NCI-H2107 (cell line): Measurements from ENCODE around the gene ARF4.

Experiments used
- DNase-seq: peaks from one replicate; lab custom pipeline; 2025; lab: John Stamatoyannopoulos, UW

The ARF4 gene

GRCh38 chr3:57577801-57578200 is 19.3 kb downstream of the ARF4 start:
- no peak for DNase-seq

DNA sequence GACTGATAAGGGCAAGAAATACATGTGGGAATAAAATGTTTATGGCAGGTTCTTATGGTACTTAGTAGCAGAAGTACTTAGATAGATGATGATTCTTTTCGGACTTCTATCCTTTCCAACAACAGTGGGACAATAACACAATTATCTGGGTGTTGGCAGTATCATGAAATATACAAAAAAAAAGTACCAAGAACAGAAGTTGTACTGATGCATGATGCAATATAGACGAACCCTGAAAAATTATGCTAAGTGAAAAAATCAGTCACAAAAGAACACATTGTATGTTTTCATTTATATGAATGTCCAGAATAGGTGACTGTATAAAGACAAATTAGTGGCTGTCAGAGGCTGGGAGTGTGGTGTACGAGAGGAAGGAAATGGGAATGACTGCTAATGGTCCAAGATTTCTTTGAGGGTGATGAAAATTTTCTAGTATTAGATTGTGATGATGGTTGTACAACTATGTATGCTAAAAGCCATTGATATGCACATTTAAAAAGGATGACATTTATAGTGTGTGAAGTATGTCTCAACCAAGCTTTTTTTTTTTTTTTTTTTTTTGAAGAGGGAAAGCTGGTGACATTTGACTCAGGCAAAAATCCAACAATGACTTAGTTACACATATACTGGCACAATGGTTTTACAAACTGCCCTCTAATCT is 21.0 kb downstream of the ARF4 start:
- no peak for DNase-seq

GRCh38 chr3:57572096-57572495 is 25.0 kb downstream of the ARF4 start:
- DNase-seq = no peak

DNA sequence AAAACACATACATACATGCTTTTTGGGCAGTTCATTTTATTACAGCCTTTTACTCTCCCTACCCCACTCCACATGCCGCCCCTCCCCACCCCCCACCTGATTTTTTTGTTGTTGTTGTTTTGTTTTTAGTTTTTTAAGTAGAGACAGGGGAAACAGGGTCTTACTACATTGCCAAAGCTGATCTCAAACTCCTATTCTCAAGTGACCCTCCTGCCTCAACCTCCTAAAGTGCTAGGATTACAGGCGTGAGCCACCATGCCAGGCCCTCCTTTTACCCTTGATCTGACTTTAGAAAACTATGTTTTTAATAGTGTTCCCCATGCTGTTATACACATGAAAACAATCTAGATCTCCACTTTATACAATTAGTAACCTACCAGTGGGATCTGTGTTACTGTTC is 26.3 kb downstream of the ARF4 start:
- no peak for DNase-seq

- DNase-seq = no peak
Observed at GRCh38 chr3:57569859-57570450, 27.2 kb downstream of the ARF4 start.

- no peak for DNase-seq
Observed at GRCh38 chr3:57559526-57559925, 37.6 kb downstream of the ARF4 start.

DNA sequence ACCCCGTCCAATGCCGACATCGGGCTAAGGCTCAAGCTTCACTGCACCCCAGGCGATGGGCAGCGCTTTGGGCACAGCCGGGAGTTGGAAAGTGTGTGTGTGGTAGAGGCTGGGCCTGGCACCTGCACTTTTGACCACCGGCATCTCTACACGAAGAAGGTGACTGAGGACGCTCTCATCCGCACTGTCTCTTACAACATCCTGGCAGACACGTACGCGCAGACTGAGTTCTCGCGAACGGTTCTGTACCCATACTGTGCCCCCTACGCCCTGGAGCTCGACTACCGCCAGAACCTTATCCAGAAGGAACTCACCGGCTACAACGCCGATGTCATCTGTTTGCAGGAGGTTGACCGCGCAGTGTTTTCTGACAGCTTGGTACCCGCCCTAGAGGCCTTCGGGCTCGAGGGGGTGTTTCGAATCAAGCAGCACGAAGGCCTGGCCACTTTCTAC is 40.0 kb downstream of the ARF4 start:
- no peak for DNase-seq

- DNase-seq = no peak
Observed at GRCh38 chr3:57556459-57557084, 40.6 kb downstream of the ARF4 start.

GRCh38 chr3:57555738-57556458 is 41.2 kb downstream of the ARF4 start, which contains the start of gene PDE12:
Gene PDE12 (plus strand): TSS chr3:57556274. CDS start chr3:57556380, 106 bp downstream.
- peak; percentile 31 for DNase-seq

- no peak for DNase-seq
Observed at GRCh38 chr3:57555306-57555705, 41.8 kb downstream of the ARF4 start.

DNA sequence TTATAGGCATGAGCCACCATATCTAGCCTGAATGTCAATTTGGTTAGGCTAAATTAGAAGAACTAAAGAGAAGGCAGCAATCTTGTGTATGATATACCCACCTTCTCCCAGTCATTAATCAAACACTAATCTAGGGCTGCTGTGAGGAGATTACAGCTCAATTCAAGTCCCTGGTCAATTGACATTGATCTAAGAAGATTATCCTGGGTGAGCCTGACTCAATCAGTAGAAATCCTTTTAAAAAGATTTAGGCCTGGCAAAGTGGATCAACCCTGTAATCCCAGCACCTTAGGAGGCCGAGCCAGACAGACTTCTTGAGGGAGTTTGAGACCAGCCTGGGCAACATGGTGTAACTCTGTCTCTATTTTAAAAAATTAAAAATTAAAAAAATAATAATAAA is 50.5 kb downstream of the ARF4 start:
- no peak for DNase-seq

DNA sequence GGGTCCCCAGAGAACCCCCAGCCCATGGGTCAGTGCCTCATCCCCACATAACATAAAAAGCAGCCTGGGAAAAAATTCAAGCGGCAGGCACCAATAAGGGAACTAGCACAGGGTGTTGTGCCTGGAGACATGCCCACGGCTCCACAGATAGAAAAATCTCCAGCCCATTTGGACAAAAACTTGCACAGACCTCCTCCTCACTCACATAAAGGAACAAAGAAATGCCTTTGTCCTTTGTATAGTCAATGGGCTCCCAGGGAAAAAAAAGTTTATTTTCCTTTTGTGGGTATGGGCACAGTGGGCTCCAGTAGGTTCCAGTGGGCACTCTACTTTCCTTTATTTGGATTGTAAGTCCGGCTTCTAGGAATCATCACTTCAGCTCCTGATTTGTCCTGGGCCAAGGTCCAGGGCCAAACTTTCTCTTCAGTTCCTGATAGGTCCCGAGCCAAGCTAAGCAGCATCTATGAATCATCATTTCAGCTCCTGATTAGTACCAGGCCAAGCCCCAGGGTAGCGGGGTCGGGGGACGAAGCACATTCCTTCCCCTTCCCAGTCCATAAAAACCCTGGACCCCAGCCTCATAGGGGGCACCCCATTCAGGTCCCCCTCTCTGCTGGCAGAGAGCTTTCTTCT is 51.4 kb downstream of the ARF4 start:
- no peak for DNase-seq

DNA sequence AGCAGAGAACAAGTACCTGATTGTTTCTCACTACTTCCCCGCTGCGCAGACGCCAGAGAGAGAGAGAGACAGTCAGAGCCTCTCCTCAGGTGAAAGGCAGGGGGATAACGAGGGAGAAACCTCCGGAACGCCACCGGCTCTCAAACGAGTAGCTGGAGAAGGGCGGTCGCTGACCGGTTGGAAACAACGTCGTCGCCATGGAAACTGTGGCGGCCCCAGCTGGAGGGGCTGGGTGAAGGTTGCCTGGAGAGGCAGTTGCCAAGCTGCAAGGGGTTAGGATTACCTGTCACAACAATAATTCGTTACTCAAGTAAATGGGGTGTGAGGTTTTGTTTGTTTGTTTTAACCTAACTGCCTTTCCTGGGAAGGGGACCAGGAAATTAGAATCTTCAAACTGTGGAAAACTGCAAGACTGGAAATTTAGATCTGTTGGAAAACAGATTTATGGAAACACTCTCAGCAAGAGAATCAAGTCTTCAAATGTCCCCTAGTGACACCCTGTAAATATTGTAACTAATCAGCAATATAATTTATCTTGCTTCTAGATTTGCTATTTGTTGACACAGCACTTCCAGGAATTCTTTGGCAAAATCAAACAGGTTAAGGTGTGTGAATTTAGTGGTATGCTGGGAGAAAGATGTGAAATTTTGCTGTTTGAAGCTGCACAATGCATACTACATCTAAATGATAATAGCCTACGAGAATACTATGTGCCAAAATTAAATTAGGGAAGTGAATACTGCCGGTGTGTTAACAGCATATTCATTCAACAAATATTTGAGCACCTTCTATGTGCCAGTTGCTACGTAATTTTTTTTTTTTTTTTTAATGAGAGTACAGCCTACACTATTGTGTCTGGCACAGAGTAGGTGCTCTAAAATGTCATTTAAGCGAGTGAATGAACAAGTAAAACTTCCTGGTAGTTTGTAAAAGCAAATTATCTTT is 52.7 kb downstream of the ARF4 start, which contains the start of gene DNAH12:
Gene DNAH12, minus strand, starts transcription at position 164 of the 945 bp plus-strand sequence. CDS start 1,474 bp downstream, outside the sequence.
- peak; percentile 54 for DNase-seq

GRCh38 chr3:57538465-57538864 is 58.7 kb downstream of the ARF4 start:
- no peak for DNase-seq

DNA sequence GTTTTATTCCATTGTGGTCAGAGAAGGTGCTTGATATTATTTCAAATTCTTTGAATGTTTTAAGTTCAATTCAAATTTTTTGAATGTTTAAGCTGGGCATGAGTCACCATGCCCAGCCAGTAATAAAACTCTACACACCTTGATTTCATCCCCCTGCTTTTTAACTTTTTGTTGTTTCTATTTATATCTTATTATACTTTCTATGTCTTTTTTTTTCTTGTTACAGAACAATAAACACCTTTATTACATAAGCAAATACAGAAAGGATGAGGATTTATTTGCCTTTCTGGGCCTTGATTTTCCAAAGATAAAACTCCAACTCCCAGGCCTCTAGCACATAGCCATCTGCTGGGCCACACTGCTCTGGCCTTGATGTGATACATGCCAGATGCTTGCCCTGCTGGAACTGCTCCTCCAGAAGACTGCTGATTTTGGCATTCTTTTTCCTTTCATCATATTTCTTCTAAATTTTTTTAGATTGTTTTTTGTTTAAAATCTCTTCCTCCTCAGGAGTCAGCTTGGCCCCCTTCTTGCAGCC is 67.0 kb downstream of the ARF4 start:
- DNase-seq = no peak
